Activated T-cell treated with anti-CD3 and anti-CD28 coated beads for 1 hour (primary cell): ENCODE measurements around the gene ANTXR1.
"Not testable (repeated sequence)": the region's sequence is repeated elsewhere in the genome, so short reads cannot be mapped to it uniquely, and the experiment has no call there.

Source experiments
- DNase-seq: peaks from one replicate; pipeline ENCODE4 v3.0.0-alpha.2; 2020; ENCODE audit warnings: low read depth

The ANTXR1 gene

GRCh38 chr2:69210385-69210784 is 197.4 kb downstream of the ANTXR1 start:
- no peak for DNase-seq

DNA sequence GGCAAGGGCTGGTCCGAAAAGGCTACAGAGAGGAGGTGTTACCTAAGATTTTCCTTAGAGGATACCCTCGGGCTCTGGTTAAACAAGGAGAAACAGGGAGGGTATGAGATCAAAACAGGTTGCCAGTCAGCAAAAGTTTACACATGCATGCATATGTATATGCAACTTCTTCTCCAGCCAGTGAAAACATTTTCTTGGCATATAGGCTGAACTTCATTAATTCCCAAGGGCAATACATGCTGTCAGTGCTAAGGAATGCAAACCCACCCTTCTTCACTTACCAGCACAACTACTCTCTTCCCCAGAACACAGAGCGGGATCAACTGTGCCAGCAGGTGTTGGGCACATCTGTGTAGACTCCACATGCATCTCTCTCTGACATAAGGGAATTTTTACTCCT is 198.1 kb downstream of the ANTXR1 start:
- no peak for DNase-seq

DNA sequence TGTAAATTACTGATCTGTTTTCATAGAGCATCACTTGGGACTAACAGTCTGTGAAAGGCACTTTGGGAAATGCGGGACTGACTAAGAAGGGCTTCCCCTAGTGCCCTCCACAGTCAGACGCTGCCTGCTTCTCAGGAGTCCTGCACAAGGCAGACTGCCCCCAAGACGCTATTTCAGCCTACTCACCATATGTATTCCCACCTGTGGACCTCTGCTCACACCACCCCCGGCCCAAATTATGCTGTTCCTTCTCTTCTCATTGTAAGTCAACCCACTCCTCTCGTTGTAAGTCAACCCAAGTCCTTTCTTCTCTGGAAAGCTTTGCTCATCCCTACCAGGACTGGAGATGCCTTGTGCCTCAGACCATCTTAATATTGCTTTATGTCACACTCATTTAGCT is 198.7 kb downstream of the ANTXR1 start:
- DNase-seq: no peak

GRCh38 chr2:69212238-69213028 is 199.5 kb downstream of the ANTXR1 start:
- DNase-seq: no peak

DNA sequence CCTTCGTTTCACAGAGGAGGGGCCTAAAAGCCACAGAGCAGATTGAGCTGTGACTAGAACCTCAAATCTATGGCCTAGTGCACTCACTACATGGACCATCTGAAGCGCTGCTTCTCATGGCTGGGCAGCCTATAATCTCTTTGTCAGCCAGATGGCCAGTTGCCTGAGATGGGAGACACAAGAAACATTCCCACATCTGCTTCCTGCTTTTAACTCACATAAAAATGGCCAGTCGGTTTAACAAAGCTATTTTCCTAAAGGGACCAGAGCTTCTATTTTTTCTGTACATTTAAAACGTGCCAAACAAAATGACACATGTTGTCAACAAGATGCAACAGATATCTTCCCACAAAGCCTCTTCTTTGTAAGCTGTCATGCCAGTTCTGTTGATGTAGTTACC is 200.2 kb downstream of the ANTXR1 start:
- DNase-seq: no peak

DNA sequence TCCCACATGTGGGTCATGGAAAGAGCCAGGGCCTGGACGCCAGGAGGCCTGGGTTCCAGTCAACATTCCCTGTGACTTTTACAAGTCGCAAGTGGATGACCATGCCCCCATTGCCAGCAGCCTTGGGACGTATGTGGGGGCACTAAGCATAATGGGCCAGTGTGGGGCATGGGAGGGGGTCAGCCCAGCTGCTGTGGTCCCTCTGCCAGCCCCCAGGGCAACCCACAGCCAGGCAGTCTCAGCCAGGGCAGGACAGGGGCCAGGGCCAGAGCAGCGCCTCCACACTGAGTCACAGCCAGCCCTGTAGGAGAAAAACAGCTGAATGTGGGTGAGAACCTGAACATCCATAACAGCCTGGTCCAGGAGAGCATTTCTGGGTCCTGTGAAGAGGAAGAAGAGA is 200.8 kb downstream of the ANTXR1 start:
- no peak for DNase-seq

DNA sequence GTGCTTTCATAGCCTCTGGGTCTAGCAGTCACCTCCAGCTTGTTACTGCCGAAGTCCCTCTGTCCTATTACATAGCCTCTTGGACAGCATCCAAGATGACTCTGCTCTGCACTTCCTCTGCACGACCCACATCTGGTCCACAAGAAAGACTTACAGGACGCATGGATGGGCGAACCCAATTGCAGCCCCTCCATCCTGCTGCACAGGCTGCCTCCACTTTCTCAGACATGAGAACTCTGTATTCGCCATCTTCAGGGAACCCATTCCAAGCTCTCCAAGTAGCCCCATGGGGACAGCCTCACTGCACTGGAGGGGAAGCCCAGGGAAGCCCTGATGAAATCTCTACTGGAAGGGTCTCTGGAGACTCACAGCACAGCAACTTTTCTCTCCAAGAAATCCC is 201.9 kb downstream of the ANTXR1 start:
- DNase-seq: no peak

DNA sequence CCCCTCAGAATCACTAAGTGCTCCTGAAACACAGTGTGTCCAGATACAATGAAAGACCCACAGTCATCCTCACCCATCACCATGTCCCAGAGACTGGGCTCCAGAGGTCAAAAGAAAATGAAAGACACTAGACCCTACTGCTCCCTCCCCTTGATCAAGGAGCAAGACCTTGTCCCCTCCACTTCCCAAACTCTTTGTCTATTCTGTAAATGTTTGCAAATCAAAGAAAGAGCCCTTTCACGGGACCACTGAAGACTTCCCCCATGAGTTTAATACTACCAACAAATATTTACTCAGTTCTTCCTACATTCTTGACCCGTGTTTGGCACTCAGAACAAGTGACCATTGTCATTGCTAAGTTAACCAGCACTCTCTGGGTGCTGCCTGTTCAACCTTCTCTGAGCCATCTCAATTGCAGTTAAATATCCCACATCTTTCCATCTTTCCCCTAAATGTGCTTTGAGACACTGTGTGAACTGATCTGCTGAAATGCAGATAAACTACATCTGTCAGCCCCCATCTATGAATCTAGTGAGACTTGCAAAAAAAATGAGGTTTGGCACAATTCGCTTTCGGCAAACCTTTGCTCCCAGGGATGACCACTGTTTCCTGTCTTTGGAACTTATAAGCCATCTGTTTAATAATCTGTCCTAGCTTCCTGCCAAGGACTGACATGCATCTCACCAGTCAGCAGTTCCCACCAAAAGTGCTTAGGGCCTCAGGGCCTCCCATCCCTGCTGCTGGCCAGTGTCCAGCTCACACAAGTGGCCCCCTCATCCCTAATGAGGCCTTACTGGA is 203.8 kb downstream of the ANTXR1 start:
- DNase-seq: no peak

DNA sequence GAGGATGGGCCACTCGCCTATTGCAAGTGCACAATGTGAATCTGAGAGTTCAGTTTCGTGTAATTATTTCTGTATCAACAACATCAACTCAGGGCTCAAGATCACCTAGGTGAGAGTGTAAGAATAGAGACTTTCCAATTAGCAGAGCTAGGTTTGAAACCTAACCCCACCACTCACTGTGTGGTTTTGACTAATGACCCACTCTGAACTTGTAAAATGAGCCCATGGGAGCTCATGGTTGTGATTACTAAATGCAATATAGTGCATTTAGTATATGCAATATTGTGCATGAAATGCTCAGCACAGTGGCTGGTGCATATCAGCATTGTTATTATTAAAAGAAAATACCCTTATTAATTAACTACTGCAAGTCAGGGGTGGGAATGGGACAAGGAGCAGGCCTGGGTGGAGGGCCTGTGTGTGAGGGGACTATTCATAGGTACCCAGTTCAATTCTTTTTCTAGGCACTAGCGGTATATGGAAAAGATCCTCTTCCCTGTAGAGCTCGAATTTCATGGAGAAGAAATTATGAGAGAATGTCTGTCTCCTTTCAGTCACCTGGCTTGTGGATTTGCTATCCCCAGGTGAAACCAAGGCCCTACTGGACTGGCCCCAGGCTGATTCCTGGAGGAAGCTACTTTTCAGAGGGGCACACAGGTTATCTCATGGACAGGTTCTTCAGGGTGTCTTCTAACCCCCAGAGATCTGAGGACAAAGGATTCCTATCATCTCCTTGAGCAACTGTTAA is 204.5 kb downstream of the ANTXR1 start:
- DNase-seq: no peak

DNA sequence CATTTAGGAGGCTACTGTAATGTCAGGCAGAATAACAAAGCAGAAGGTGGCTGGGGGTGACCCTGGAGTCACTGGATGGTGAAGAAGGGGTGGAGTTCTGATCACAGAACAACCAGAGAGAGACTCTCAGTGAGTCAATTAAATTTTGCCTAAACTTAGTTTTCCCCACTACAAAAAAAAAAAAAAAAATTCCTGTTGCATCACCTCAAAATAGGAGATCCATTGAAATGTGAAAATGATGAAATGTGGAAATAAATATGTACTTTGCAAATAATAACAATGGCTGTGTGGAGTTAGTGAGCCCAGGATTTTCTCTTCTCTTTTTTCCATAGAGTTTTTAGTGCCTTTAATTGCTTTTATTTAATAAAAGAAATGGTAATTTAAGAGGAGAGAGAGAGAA is 208.5 kb downstream of the ANTXR1 start:
- no peak for DNase-seq

- DNase-seq: no peak
These were observed 209.2 kb downstream of the ANTXR1 start for GRCh38 chr2:69221960-69222751.

GRCh38 chr2:69222953-69223658 is 210.1 kb downstream of the ANTXR1 start:
- DNase-seq: no peak

GRCh38 chr2:69223759-69224511 is 211.0 kb downstream of the ANTXR1 start:
- DNase-seq: no peak

DNA sequence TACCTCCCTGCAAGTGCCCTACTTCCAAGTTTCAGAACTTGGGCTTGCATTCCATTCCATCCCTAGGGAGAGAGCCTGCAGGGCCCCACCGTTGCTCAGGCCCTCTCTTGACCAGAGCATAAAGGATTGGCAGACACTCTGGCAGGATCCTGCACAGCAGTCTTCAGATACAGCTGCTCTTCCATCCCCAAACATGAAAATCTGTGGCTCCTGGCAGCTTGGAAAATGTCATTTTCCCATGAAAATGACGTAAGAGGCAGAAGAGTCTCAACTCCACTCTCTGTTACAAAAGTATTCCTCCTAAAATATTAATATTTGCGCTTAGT is 211.5 kb downstream of the ANTXR1 start:
- no peak for DNase-seq

- no peak for DNase-seq
These were observed 213.0 kb downstream of the ANTXR1 start for GRCh38 chr2:69225933-69226332.

- no peak for DNase-seq
These were observed 213.9 kb downstream of the ANTXR1 start for GRCh38 chr2:69226903-69227302.

GRCh38 chr2:69227716-69228115 is 214.7 kb downstream of the ANTXR1 start:
- no peak for DNase-seq

- not testable (repeated sequence) for DNase-seq
These were observed 218.0 kb downstream of the ANTXR1 start for GRCh38 chr2:69230946-69231345.

DNA sequence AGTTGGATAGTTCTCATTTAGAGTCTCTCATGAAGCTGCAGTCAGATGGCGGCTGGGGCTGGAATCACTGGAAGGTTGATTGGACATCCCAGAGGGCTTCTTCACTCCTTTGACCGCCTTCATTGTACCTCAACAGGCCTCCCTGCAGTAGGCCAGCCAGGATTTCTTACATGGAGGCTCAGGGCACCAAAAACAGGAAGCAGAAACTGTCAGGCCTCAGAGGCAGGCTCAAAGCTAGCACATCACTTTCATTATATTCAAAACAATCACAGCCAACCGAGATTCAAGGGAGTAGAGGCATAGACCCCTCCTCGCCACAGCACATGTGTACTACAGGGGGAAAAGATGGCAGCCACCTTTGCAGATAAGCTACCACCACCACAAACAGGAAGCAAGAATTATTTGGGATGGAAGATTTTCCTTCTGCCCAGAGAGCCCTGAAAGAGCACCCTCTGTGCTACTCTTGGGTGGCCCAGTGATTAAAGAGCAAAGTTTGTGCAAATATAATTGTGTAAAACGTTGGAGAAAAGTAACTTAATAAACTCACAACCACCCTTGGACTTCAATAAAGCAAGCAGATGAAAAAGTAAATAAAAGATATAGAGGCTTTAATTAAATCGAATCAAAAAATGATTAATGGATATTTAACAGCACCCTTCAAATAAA is 218.8 kb downstream of the ANTXR1 start:
- no peak for DNase-seq

- not testable (repeated sequence) for DNase-seq
These were observed 222.9 kb downstream of the ANTXR1 start for GRCh38 chr2:69235835-69236234.
